K562 (cell line): ENCODE results near the gene DOLK. TPM values are rescaled to one million over a fixed set of nuclear protein-coding genes. Genes with fewer than 3 reads are reported as not detected.

Experiments used
- ATAC-seq: fragments of 200-7000 bp; cut with Tn5 transposase; 3 replicates; pipeline ENCODE4 v1.9.1; 2020; ENCODE audit warnings: moderate library complexity
- BruUV-seq: library from RNA; stranded (reverse); fragments of 400-500 nt; replicated peaks from 2 replicates; lab custom pipeline; 2021; lab: Mats Ljungman, UMichigan
- CTCF ChIA-PET: fragments of 300-600 bp; formaldehyde crosslinking; extraction: SDS; loops from one replicate; lab custom pipeline; 2021; ENCODE audit warnings: low intra/inter-chr PET ratio; lab: Yijun Ruan, JAX
- POLR2A ChIA-PET: fragments of 300-600, 350-650 bp; sonication (Branson Sonifier 250); formaldehyde crosslinking; extraction: SDS; loops from one replicate; lab custom pipeline; 2021; ENCODE audit warnings: antibody characterized with exemption, inconsistent platforms; lab: Yijun Ruan, JAX
- DNase-seq, 4 experiments: peaks; one replicate each; pipeline versions ENCODE4 v3.0.0 to v3.0.0-alpha.2; 2011 to 2018; ENCODE audit warnings: low spot score in 3 of 4, mixed read lengths in 3 of 4; ENCODE audit errors: extremely low read depth in 1 of 4
- FAIRE-seq: peaks from 2 replicates; lab custom pipeline; 2011; peaks lifted over from hg19 to GRCh38; lab: Jason Lieb, UNC
- H2AFZ ChIP-seq: 2 replicates; pipeline ENCODE4 v1.6.0; 2011; ENCODE audit warnings: low read depth, low read length, control low read depth, inconsistent platforms
- H3K27ac ChIP-seq: fragments of 200-600 bp; 3 replicates; pipeline ENCODE4 v1.8.0; 2011; ENCODE audit warnings: low read depth, mild to moderate bottlenecking, control low read depth, inconsistent platforms, low read length, moderate library complexity, mixed read lengths; ENCODE audit errors: extremely low read depth
- H3K27me3 ChIP-seq, 2 experiments: fragments of 300-600 bp in 1 of 2; 2 replicates in 1 of 2; 3 replicates in 1 of 2; pipeline versions ENCODE4 v1.6.0 to v1.8.0; 2011; ENCODE audit warnings: inconsistent platforms in 2 of 2, low read length in 2 of 2, mild to moderate bottlenecking in 1 of 2, mixed read lengths in 1 of 2, moderate library complexity in 1 of 2; ENCODE audit not compliant: control insufficient read depth in 2 of 2, insufficient read depth in 2 of 2
- H3K36me3 ChIP-seq: fragments of 300-600 bp; 3 replicates; pipeline ENCODE4 v1.8.0; 2011; ENCODE audit warnings: mild to moderate bottlenecking, low read length, inconsistent platforms; ENCODE audit not compliant: control insufficient read depth, insufficient read depth
- H3K4me1 ChIP-seq, 2 experiments: fragments of 200-600 bp in 1 of 2; replicated peaks in 1 of 2; 2 replicates in 1 of 2; 3 replicates in 1 of 2; pipeline versions ENCODE4 v1.5.1 to v1.8.0; 2011; ENCODE audit warnings: inconsistent platforms in 2 of 2, low read length in 2 of 2, mild to moderate bottlenecking in 1 of 2, mixed read lengths in 1 of 2, moderate library complexity in 1 of 2; ENCODE audit not compliant: control insufficient read depth in 2 of 2, insufficient read depth in 2 of 2
- H3K4me2 ChIP-seq: 2 replicates; pipeline ENCODE4 v1.6.1; 2011; ENCODE audit warnings: low read length, control low read depth, inconsistent platforms, mixed read lengths; ENCODE audit not compliant: insufficient read depth
- H3K4me3 ChIP-seq: fragments of 200-600 bp; sonication (generic), shearing (Covaris generic); 2 replicates; pipeline ENCODE4 v1.5.1; 2016; ENCODE audit warnings: control low read depth, inconsistent platforms
- H3K79me2 ChIP-seq: fragments of 200-600 bp; 3 replicates; pipeline ENCODE4 v1.8.0; 2011; ENCODE audit warnings: low read length, inconsistent platforms; ENCODE audit not compliant: control insufficient read depth, insufficient read depth
- H3K9ac ChIP-seq, 2 experiments: 2 replicates each; pipeline versions ENCODE4 v1.6.0 to v1.6.1; 2011; ENCODE audit warnings: low read depth in 2 of 2, low read length in 2 of 2, control low read depth in 1 of 2, inconsistent platforms in 1 of 2, mild to moderate bottlenecking in 1 of 2, mixed read lengths in 1 of 2; ENCODE audit not compliant: insufficient read depth in 1 of 2
- H3K9me1 ChIP-seq: one replicate; pipeline ENCODE4 v1.6.0; 2011; ENCODE audit warnings: inconsistent platforms, mild to moderate bottlenecking, low read length, moderate library complexity; ENCODE audit not compliant: control insufficient read depth, insufficient read depth
- H3K9me3 ChIP-seq: replicated peaks from 2 replicates; pipeline ENCODE4 v1.5.1; 2011; ENCODE audit warnings: low read depth, low read length, inconsistent platforms; ENCODE audit not compliant: control insufficient read depth, insufficient read depth
- H4K20me1 ChIP-seq: replicated peaks from 2 replicates; pipeline ENCODE4 v1.6.1; 2011; ENCODE audit warnings: low read length, inconsistent platforms, mixed read lengths; ENCODE audit not compliant: control insufficient read depth, insufficient read depth
- FOXO4 ChIP-seq: fragments of 450-650 bp; formaldehyde crosslinking; IDR thresholded peaks from 2 replicates; pipeline ENCODE4 v1.4.0; 2020; ENCODE audit warnings: mild to moderate bottlenecking, moderate library complexity
- NFIC ChIP-seq: fragments of 450-650 bp; IDR thresholded peaks from 2 replicates; pipeline ENCODE4 v1.6.1; 2017; ENCODE audit warnings: mild to moderate bottlenecking, inconsistent platforms
- SLC30A9 ChIP-seq: fragments of 250-450 bp; sonication (Bioruptor Pico); IDR thresholded peaks from 2 replicates; pipeline ENCODE4 v1.8.0; 2022; ENCODE audit warnings: mild to moderate bottlenecking, moderate library complexity
- TFE3 ChIP-seq: fragments of 450-650 bp; formaldehyde crosslinking; IDR thresholded peaks from 2 replicates; pipeline ENCODE4 v1.4.0; 2020; ENCODE audit warnings: mild to moderate bottlenecking, mixed read lengths
- ZNF3 ChIP-seq: fragments of 250-450 bp; sonication (Bioruptor Pico); IDR thresholded peaks from 2 replicates; pipeline ENCODE4 v1.5.0; 2021; ENCODE audit warnings: mild to moderate bottlenecking, moderate library complexity
- WGBS: fragments of 100-300 bp; shearing (Covaris generic); methylation state at CpG from one replicate; pipeline ENCODE4 v1.1.6; 2016; ENCODE audit warnings: low coverage, mixed read lengths; ENCODE audit not compliant: insufficient coverage; ENCODE audit errors: missing lambda C conversion rate; 5-methylcytosine and 5-hydroxymethylcytosine counted together
- in situ Hi-C: fragments of 300-500 bp; cut with MboI; formaldehyde crosslinking; loops from 4 replicates; pipeline ENCODE4 v1.15.0; 2018; ENCODE audit warnings: inconsistent platforms, mixed read lengths
- intact Hi-C: fragments of 100-400 bp; cut with micrococcal nuclease; formaldehyde crosslinking; loops from 2 replicates; pipeline ENCODE4 v1.14.2; 2022
- polyA plus RNA-seq, 8 experiments: library from polyadenylated mRNA; depleted of rRNA in 4 of 8; stranded (reverse) in 5 of 8; unstranded in 3 of 8; fragments of >200 nt; fragmentation: Nextera tagmentation in 2 of 8; fragmentation: Illumina TruSeq in 1 of 8; extraction: Ambion mirVana in 2 of 8; extraction: Trizol in 1 of 8; gene quantifications; 2 replicates each; pipeline versions ENCODE4 v1.2.1 to v1.2.3, GENCODE V29; 2011 to 2014; ENCODE audit warnings: inconsistent platforms in 1 of 8, missing spikeins in 1 of 8
- total RNA-seq, 7 experiments: library from RNA; depleted of rRNA in 6 of 7; stranded (reverse); fragments of >200 nt in 6 of 7; fragmentation: Illumina TruSeq in 2 of 7; extraction: Trizol in 2 of 7; gene quantifications; 2 replicates each; pipeline versions ENCODE4 v1.2.1 to v1.2.3, GENCODE V29; 2011 to 2021; ENCODE audit warnings: low replicate concordance in 1 of 7
- TF ChIP-seq, protein P1 (sequence below): fragments of 450-650 bp; formaldehyde crosslinking; IDR thresholded peaks from 2 replicates; pipeline ENCODE4 v1.4.0; 2022; ENCODE audit warnings: missing genetic modification characterization

Gene DOLK
- total and polyA plus RNA-seq, 9 of the 15 experiments (the other 6 are each of a cell fraction or from before 2014, with no cell fraction given): 2.6 to 14.2 (median 11.7) TPM

DNA sequence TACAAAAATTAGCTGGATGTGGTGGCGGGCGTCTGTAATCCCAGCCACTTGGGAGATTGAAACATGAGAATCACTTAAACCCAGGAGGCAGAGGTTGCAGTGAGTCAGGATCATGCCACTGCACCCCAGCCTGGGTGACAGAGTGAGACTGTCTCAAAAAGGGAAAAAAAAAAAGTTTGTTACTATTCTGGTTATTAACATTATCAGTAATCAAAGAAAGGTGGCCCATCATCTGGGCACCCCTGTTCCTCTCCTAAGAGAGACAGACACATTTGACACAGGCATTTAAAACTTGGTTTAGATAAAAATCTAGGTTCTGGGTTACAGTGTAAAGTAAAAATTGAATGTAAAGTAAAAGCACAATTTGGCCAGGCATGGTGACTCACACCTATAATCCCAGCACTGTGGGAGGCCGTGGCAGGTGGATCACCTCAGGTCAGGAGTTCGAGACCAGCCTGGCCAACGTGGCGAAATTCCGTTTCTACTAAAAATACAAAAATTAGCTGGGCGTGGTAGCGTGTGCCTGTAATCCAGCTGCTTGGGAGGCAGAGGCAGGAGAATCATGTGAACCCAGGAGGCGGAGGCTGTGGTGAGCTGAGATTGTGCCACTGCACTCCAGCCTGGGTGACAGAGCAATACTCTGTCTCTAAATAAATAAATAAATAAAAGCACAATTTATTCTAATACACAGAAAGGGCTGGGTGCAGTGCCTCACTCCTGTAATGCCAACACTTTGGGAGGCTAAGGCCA is 43.4 kb downstream of the DOLK start (continued):
- TF ChIP-seq, protein P1, sequence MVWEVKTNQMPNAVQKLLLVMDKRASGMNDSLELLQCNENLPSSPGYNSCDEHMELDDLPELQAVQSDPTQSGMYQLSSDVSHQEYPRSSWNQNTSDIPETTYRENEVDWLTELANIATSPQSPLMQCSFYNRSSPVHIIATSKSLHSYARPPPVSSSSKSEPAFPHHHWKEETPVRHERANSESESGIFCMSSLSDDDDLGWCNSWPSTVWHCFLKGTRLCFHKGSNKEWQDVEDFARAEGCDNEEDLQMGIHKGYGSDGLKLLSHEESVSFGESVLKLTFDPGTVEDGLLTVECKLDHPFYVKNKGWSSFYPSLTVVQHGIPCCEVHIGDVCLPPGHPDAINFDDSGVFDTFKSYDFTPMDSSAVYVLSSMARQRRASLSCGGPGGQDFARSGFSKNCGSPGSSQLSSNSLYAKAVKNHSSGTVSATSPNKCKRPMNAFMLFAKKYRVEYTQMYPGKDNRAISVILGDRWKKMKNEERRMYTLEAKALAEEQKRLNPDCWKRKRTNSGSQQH (CRISPR knock-in tag): no peak
- TF ChIP-seq, all 486 proteins: peak for 0

DNA sequence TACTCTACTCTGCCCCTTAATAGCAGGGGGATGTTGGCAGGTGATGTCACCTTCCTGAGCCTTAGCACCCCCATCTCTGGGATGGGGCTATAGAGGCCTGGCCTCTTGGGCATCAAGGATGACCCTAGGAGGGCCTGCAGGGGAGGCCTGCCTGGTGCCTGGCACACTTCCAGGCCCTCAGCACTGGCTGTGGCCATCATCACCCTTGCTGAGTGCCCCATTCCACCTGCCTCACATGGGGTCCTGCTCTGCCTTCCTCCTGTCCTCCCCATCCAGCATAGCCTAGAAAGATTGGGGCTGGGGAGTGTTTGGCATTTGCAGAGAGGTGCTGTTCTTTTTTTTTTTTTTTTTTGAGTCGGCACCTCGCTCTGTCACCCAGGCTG is 44.3 kb downstream of the DOLK start:
- no peak for DNase-seq
- no TSS peak for BruUV-seq
- no peak overlapping the region for H3K9ac ChIP-seq
- H3K9me1 ChIP-seq: no peaks in the 10 kb centered on the region
- no peaks in the 10 kb centered on the region for H3K9me3 ChIP-seq
- peaks cover 0 to 28% of the 10 kb centered on the region in 2 experiments; a peak in 1 of 5 replicates for H3K4me1 ChIP-seq
- no CpG with 5 or more reads among the region's 2 CpGs for WGBS
- ChIA-PET POLR2A (interaction anchor here (0.6 to 2.0 kb wide), 2 partner anchors 12 to 129 kb away, joined by 3 to 6 read pairs; no protein-coding TSS in a partner anchor), CTCF (no interaction called here)
- H3K79me2 ChIP-seq: no peaks in the 10 kb centered on the region
- H4K20me1 ChIP-seq: no peaks in the 10 kb centered on the region; the same call in 1 of the 2 replicates
- ATAC-seq: no peak
- no peak overlapping the region for H3K4me3 ChIP-seq
- FAIRE-seq: no peak
- peaks cover 23% of the 10 kb centered on the region; the same call in 2 of the 3 replicates for H3K36me3 ChIP-seq
- no peak overlapping the region for H2AFZ ChIP-seq
- no peak overlapping the region for H3K4me2 ChIP-seq
- TF ChIP-seq TFE3 (no peak), ZNF3 (CRISPR knock-in tag) (no peak), FOXO4 (no peak), NFIC (peak; percentile 20; the same call in 1 of the 2 replicates), SLC30A9 (no peak)
- H3K27ac ChIP-seq: no peak overlapping the region
- no peaks in the 10 kb centered on the region for H3K27me3 ChIP-seq
- intact Hi-C loops (no loop called here), in situ Hi-C loops (no loop called here)
